Epithelial cell of esophagus (primary cell): Measurements from ENCODE around the gene SLC28A1.

Source experiments
- DNase-seq: peaks from one replicate; pipeline ENCODE4 v3.0.0; 2010; ENCODE audit warnings: low read depth
- H3K4me3 ChIP-seq: 2 replicates; pipeline ENCODE4 v1.5.1; 2011; ENCODE audit warnings: mild to moderate bottlenecking, low read length, control low read depth
- CTCF ChIP-seq: IDR thresholded peaks from 2 replicates; pipeline ENCODE4 v1.5.1; 2011; ENCODE audit warnings: low read depth, mild to moderate bottlenecking, low read length, control low read depth, inconsistent platforms; ENCODE audit not compliant: insufficient read depth; ENCODE audit errors: missing control alignments

SLC28A1 gene

GRCh38 chr15:84955089-84955848 is 70.8 kb downstream of the SLC28A1 start:
- DNase-seq = peak; percentile 71
- H3K4me3 ChIP-seq = peak overlapping the region; percentile 19
- TF ChIP-seq CTCF = peak; percentile 93

- TF ChIP-seq CTCF = no peak
- no peak overlapping the region for H3K4me3 ChIP-seq
- DNase-seq = no peak
Observed at GRCh38 chr15:84956199-84956598, 71.7 kb downstream of the SLC28A1 start.

- DNase-seq = no peak
- TF ChIP-seq CTCF = no peak
- H3K4me3 ChIP-seq = no peak overlapping the region
Observed at GRCh38 chr15:84960391-84961113, 76.1 kb downstream of the SLC28A1 start.

- no peak for TF ChIP-seq CTCF
- no peak overlapping the region for H3K4me3 ChIP-seq
- peak; percentile 66 for DNase-seq
Observed at GRCh38 chr15:84961114-84961452, 76.6 kb downstream of the SLC28A1 start.

- no peak overlapping the region for H3K4me3 ChIP-seq
- peak; percentile 30 for DNase-seq
- no peak for TF ChIP-seq CTCF
Observed at GRCh38 chr15:84961707-84962106, 77.2 kb downstream of the SLC28A1 start.

- H3K4me3 ChIP-seq = no peak overlapping the region
- TF ChIP-seq CTCF = no peak
- peak; percentile 66 for DNase-seq
Observed at GRCh38 chr15:84962955-84963354, 78.5 kb downstream of the SLC28A1 start.

GRCh38 chr15:84967380-84967779 is 82.9 kb downstream of the SLC28A1 start:
- DNase-seq = no peak
- TF ChIP-seq CTCF = no peak
- no peak overlapping the region for H3K4me3 ChIP-seq
